ENCODE measurements around the gene SNX3. TPM values are rescaled to one million over a fixed set of nuclear protein-coding genes. Genes with fewer than 3 reads are reported as not detected.
"Not testable (repeated sequence)": the region's sequence is repeated elsewhere in the genome, so short reads cannot be mapped to it uniquely, and the experiment has no call there.

The SNX3 gene
- total RNA-seq, 1 donor: 161 TPM

GRCh38 chr6:108277295-108277694 is 16.5 kb upstream of the SNX3 start:
- H3K79me2 ChIP-seq (ENCODE audit: insufficient read depth, low read length): no peaks in the 10 kb centered on the region
- no peak overlapping the region for H3K27ac ChIP-seq (ENCODE audit: low read depth, low read length)
- no peak for DNase-seq (ENCODE audit: insufficient read length, low spot score, missing footprints)
- H3K36me3 ChIP-seq (ENCODE audit: insufficient read depth, low read length): no peaks in the 10 kb centered on the region
- no peak overlapping the region for H2AFZ ChIP-seq (ENCODE audit: low read length)
- H3K27me3 ChIP-seq (ENCODE audit: insufficient read depth, low read length): no peaks in the 10 kb centered on the region
- no peaks in the 10 kb centered on the region for H3K4me1 ChIP-seq (ENCODE audit: insufficient read depth, low read length)
- H4K20me1 ChIP-seq (ENCODE audit: insufficient read depth, low read length): no peaks in the 10 kb centered on the region
- no peak overlapping the region for H3K4me3 ChIP-seq (ENCODE audit: insufficient read depth, low read length)
- H3K4me2 ChIP-seq (ENCODE audit: insufficient read depth, low read length): no peak overlapping the region
- no peak for TF ChIP-seq CTCF (IDR thresholded peaks at IDR 0.05; ENCODE audit: extremely low read depth, low read depth, low read length)
- no peaks in the 10 kb centered on the region for H3K9me3 ChIP-seq (ENCODE audit: low read depth, low read length)

GRCh38 chr6:108275976-108276375 is 15.1 kb upstream of the SNX3 start:
- Histone ChIP-seq H3K36me3 (ENCODE audit: insufficient read depth, low read length) (no peaks in the 10 kb centered on the region), H4K20me1 (ENCODE audit: insufficient read depth, low read length) (no peaks in the 10 kb centered on the region), H3K27me3 (ENCODE audit: insufficient read depth, low read length) (no peaks in the 10 kb centered on the region), H3K4me1 (ENCODE audit: insufficient read depth, low read length) (no peaks in the 10 kb centered on the region), H3K4me3 (ENCODE audit: insufficient read depth, low read length) (no peak overlapping the region), H3K79me2 (ENCODE audit: insufficient read depth, low read length) (no peaks in the 10 kb centered on the region), H3K27ac (ENCODE audit: low read depth, low read length) (no peak overlapping the region), H2AFZ (ENCODE audit: low read length) (no peak overlapping the region), H3K9me3 (ENCODE audit: low read depth, low read length) (no peaks in the 10 kb centered on the region), H3K4me2 (ENCODE audit: insufficient read depth, low read length) (no peak overlapping the region)
- no peak for TF ChIP-seq CTCF (IDR thresholded peaks at IDR 0.05; ENCODE audit: extremely low read depth, low read depth, low read length)
- no peak for DNase-seq (ENCODE audit: insufficient read length, low spot score, missing footprints)

GRCh38 chr6:108274546-108274945 is 13.7 kb upstream of the SNX3 start:
- H3K27me3 ChIP-seq (ENCODE audit: insufficient read depth, low read length): no peaks in the 10 kb centered on the region
- no peak overlapping the region for H3K4me2 ChIP-seq (ENCODE audit: insufficient read depth, low read length)
- no peaks in the 10 kb centered on the region for H4K20me1 ChIP-seq (ENCODE audit: insufficient read depth, low read length)
- DNase-seq (ENCODE audit: insufficient read length, low spot score, missing footprints): no peak
- H3K27ac ChIP-seq (ENCODE audit: low read depth, low read length): no peak overlapping the region
- no peaks in the 10 kb centered on the region for H3K9me3 ChIP-seq (ENCODE audit: low read depth, low read length)
- no peaks in the 10 kb centered on the region for H3K4me1 ChIP-seq (ENCODE audit: insufficient read depth, low read length)
- no peak for TF ChIP-seq CTCF (IDR thresholded peaks at IDR 0.05; ENCODE audit: extremely low read depth, low read depth, low read length)
- H3K79me2 ChIP-seq (ENCODE audit: insufficient read depth, low read length): no peaks in the 10 kb centered on the region
- no peaks in the 10 kb centered on the region for H3K36me3 ChIP-seq (ENCODE audit: insufficient read depth, low read length)
- H2AFZ ChIP-seq (ENCODE audit: low read length): no peak overlapping the region
- no peak overlapping the region for H3K4me3 ChIP-seq (ENCODE audit: insufficient read depth, low read length)

- H3K4me1 ChIP-seq (ENCODE audit: insufficient read depth, low read length); H3K36me3 ChIP-seq (ENCODE audit: insufficient read depth, low read length); H3K4me3 ChIP-seq (ENCODE audit: insufficient read depth, low read length); DNase-seq (ENCODE audit: insufficient read length, low spot score, missing footprints); H3K79me2 ChIP-seq (ENCODE audit: insufficient read depth, low read length); H3K27me3 ChIP-seq (ENCODE audit: insufficient read depth, low read length); H2AFZ ChIP-seq (ENCODE audit: low read length); H4K20me1 ChIP-seq (ENCODE audit: insufficient read depth, low read length); H3K27ac ChIP-seq (ENCODE audit: low read depth, low read length); H3K4me2 ChIP-seq (ENCODE audit: insufficient read depth, low read length); H3K9me3 ChIP-seq (ENCODE audit: low read depth, low read length): not testable (repeated sequence)
Observed at GRCh38 chr6:108269955-108270354, 9.1 kb upstream of the SNX3 start.
